HG03575 (cell line): Measurements from ENCODE around the gene CCDC192.

Experiments
- ATAC-seq: cut with Tn5 transposase; IDR thresholded peaks from one replicate; pipeline ENCODE4 v1.9.1; 2021; ENCODE audit not compliant: unreplicated experiment, insufficient number of reproducible peaks, low FRiP score; ENCODE audit errors: extremely low read depth

Gene CCDC192

DNA sequence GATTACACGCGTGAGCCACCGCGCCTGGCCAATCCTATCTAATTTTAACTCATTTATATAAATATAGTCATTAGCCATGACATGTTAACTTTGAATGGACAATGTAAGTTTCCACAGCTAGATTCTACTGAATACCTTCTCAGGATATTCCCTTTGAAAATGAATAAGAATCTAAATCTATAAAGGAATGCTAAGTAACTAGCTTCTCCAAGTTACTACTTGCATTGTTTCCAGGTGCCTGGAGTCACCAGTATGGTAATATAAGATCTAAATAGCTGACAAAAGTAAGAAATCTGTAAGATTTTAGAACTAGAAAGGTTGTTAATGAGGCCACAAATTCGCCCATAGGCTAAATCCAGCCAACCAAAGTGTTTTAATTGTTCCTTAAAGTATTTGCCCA is 191.3 kb downstream of the CCDC192 start:
- no peak for ATAC-seq

DNA sequence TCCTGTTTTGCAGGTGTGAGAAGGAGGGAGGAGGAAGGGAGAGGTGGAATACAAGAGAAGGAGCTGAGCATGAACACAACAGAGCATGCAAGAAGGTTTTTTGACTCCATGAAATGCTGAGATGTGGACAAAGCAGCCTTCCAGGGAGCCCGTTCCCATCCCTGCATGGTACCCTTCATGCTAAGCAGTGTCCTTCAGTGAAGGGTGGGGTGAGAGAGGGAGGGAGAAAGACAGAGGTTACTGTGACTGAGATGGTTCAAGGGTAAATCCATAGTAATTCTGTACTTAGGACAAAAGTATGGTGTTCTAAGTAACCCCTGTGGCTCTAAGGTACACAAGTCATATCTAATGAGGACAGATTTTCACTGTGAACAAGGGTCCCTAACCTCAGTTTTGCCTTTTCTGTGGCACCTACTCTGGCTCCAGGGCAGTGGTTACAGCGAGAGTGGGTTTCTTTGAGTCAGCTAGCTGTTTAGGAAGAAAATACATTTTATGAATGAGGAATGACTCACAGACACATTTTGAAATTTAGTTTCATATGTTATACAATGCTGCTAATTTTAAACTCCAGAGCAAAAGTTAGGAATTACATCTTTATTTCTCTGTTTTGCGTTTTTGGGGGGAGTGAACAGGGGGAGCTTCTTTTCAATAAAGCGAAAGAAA is 195.5 kb downstream of the CCDC192 start:
- no peak for ATAC-seq

GRCh38 chr5:127899214-127899610 is 196.0 kb downstream of the CCDC192 start:
- no peak for ATAC-seq

DNA sequence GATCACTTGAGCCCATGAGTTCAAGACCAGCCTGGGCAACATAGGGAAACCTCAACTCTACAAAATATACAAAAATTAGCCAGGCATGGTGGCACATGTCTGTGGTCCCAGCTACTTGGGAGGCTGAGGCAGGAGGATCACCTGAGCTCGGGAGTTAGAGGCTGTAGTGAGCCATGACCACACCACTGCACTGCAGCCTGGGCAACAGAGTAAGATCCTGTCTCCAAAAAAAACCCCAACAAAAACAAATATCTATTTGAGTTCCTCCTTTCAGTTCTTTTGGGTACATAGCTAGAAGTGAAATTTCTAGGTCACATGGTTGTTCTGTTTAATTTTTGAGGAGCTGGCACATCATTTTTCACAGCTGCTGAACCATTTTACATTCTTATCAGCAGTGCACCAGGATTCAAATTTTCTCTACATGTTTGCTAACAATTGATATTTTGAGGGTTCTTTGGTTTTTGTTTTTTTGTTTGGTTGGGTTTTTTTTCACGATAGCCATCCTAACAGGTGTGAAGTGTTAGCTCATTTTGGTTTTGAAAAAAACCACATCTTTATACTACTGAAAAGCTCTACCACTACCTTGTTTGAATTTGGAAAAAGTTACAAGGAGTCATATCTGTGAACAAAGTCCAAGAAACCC is 203.5 kb downstream of the CCDC192 start:
- no peak for ATAC-seq

DNA sequence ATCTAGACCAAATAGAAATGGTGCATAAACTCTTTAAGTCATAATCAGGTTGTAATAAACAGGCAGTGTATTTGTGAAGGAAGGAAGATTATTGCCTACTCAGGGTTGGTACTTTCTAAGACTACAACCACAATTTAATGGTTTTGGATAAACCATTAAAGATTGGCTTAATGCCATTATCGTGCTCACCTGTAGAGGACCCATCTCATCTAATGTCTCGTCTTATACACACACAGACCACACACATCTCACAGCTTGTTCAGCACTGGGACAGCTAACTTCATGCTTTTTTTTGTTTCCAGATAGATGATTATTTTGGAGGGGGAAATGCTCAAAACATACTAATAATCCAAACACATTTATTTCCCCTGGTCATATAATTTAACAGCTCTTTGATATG is 204.7 kb downstream of the CCDC192 start:
- ATAC-seq, result no peak

DNA sequence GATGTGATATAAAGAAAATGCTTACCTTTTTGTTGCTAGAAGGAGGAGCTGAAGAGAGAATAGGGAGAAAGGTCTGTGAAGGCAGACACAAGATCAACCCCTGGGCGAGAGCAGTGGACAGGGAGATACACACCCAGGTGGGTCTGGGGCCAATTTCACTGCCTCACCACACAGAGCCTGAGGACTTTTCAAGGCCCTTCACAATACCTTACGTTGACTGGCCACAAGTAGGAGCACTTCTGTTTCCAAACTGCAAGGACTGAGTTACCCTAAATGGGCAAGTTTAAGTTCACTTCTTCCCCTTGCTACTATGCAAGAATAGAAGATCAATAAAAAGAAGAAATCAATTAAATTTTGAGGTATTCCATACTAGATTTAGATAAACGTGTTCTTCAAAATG is 205.9 kb downstream of the CCDC192 start:
- peak; percentile 67 for ATAC-seq

DNA sequence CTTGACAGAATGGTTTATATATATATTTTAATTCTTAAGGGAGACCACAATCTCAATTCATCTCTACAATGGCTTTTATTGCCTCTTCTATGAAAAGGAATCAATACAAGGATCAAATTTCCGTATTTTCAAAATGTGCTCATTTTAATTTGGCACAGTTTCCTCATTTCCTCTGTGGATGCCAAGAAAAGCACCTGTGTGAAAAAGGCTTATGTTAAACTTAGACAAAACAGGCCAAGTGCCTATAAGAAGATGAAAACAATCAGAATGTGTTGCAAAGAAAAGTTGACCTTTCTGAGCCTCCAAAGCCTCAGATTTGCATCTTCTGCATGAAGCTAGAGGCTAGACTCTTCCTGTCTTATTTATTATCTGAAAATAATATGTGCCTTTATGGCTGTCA is 206.6 kb downstream of the CCDC192 start:
- no peak for ATAC-seq

DNA sequence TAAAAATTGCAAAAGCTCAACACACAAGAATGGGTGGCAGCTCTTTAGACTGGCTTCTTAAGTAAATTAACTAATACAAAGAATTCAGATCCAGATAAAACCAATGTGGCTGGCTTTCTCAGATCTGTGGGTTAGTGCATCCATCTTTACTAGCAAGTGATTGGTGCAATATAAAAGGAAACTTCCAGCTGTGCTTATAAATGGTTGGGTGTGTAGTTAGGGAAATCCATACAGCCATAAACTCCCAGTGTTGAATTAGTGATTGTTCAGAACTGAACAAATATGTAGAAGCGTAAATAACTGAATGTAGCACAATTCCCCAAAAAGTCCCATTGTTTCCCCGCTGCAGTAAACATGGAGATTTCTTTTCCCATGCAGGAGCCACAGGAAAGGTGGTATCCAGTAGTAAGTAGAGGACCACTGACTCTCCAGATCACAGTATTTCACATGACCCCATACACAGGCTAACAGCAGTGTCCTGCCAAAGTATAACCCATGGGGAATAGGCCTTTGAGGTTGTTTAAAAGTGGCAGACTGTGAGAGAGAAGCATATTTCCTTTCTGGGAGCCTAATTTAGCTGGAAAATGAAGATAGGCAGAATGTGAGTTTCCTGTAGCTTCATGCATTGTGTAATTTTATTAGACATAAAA is 207.2 kb downstream of the CCDC192 start:
- no peak for ATAC-seq

GRCh38 chr5:127911619-127912018 is 208.4 kb downstream of the CCDC192 start:
- no peak for ATAC-seq

DNA sequence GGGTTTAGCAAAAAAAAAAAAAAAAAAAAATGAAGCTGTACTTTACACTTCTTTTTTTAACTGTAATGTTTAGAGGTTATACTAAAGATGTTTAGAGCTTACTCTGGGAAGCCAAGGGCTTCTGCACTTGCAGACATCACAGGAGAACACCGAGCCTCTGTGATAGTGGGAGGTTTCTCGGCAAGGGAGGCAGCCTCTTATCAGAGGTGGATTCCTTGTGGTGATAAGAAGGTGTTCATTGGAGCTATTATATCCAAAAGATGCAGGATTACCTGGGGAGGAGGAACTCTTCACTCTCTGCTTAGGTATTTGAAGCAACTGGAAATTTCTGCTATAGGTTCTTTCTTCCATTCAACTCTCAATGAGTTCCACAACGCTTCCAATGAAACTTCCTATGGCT is 209.2 kb downstream of the CCDC192 start:
- ATAC-seq, result no peak

DNA sequence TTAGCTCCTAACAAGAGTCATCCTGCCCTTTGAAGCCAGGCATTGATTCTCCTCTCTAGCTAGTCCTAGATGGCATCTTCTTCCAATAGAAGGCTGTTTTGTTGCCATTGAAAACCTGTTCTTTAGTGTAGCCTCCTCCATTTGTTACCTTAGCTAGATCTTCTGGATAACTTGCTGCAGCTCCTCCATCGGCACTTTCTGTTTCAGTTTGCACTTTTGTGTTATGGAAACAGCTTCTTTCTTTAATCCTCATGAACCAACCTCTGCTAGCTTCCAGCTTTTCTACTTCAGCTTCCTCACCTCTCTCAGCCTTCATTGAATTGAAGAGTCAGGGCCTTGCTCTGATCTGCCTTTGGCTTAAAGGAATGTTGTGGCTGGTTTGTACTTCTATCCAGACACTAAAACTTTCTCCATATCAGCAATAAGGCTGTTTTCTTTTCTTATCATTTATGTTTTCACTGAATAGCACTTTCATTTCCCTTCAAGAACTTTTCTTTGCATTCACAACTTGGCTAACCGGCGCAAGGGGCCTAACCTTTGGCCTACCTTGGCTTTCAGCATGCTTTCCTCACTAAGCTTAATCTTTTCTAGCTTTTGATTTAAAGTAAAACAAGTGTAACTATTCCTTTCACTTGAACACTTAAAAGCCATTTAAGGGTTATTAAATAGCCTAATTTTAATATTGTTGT is 213.8 kb downstream of the CCDC192 start:
- no peak for ATAC-seq

DNA sequence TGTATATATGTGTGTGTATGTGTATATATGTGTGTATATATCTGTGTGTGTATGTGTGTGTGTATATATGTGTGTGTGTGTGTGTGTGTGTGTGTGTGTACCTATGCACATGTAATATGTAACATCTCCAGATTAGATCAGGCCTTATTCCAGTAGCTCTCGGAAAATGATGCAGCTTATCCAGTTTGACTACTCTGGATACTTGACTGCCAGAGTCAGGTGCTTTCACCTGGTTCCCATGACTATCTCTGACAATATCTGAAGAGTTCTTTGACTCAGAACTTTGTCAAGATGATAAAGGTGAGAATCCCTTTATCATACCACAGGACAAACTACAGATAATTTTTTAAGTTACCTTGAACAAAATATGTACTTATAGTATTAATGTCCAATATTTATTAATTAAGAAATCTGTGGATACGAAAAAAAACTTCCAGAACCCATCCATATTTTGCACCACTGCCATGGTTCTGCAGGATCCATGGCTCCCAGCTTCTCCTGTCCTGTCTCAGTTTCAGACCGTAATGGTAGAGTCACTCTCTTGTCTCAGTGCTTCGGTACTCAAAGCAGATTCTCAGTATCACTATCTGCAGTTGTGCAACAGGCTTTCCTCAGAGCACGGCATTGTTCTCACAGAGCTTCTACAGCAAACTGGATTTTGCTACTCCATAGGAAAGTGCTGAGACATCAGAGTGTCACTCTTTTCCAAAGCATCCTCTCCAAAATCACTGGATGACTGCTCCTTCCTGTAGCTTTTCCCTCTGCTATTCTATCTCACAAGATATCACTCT is 216.0 kb downstream of the CCDC192 start:
- ATAC-seq, result no peak

DNA sequence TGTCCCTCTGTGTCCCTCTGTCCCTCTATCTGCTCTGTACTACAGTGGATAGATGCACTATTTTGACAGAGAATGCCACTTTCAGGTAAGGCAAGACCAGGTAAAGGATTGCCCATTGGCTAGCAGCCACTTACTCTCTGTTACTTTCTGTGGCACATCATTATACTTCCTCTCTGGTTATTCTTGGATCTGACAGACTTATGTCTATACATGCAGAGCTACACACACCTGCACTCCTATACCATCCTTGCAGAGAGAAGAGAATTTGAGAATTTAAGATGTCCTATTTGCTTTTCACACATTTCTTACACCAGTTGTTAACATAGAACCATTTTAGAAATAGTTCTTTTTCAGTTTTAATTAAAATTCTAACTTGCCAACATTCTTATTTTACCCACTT is 216.6 kb downstream of the CCDC192 start:
- no peak for ATAC-seq

- ATAC-seq, result no peak
Measured at GRCh38 chr5:127920936-127921335, 217.7 kb downstream of the CCDC192 start.

- ATAC-seq, result no peak
Measured at GRCh38 chr5:127922603-127923002, 219.4 kb downstream of the CCDC192 start.

- no peak for ATAC-seq
Measured at GRCh38 chr5:127923804-127924570, 220.8 kb downstream of the CCDC192 start.

- no peak for ATAC-seq
Measured at GRCh38 chr5:127924606-127925005, 221.4 kb downstream of the CCDC192 start.

DNA sequence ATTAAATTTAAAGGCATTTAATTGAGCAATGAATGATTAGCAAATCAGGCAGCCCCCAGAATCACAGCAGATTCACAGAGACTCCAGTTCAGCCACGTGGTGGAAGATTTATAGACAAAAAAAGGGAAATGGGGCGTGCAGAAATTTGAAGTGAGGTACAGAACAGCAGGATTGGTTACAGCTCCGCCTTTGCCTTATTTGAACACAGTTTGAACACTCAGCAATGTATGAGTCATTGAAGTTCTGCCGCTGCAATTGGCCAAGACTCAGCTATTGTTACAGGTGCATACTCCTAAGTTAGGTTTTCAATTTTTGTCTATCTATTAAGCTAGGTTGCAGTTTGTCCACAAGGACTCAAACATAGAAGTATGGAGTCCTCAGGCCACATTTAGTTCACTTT is 222.7 kb downstream of the CCDC192 start:
- no peak for ATAC-seq
